Measurements from ENCODE around the gene CUL1.

CUL1 gene

DNA sequence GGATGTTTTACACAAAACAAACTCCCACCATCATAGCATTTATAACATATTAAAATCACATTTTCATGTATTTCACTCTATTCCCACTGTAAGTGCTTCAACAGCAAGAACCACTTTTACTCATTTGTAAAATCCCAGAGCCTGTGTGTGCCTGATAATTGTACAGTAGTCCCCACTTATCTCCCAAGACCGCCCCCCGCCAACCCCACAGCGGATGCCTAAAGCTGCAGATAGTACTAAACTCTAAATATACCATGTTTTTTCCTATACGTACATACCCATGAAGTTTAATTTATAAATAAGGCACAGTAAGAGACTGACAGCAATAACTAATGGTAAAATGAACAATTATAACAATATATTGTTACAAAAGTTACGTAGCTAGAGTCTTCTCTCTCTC is 151.9 kb downstream of the CUL1 start:
- Histone ChIP-seq H3K4me2 (no peak overlapping the region), H3K9ac (no peak overlapping the region), H3K36me3 (ENCODE audit: insufficient read depth) (no peaks in the 10 kb centered on the region), H2AFZ (ENCODE audit: low read depth) (no peak overlapping the region), H3K4me3 (IDR thresholded peaks at IDR 0.05; ENCODE audit: insufficient read depth, low read depth, low read length) (no peak overlapping the region), H3K4me1 (ENCODE audit: low read depth, poor library complexity, severe bottlenecking) (peaks cover 22% of the 10 kb centered on the region), H3K79me2 (ENCODE audit: insufficient read depth, low read depth) (peaks cover 100% of the 10 kb centered on the region), H4K20me1 (ENCODE audit: insufficient read depth) (peaks cover 78% of the 10 kb centered on the region), H3K27ac (no peak overlapping the region), H3K27me3 (ENCODE audit: insufficient read depth, low read depth) (no peaks in the 10 kb centered on the region)
- TF ChIP-seq, protein P1, sequence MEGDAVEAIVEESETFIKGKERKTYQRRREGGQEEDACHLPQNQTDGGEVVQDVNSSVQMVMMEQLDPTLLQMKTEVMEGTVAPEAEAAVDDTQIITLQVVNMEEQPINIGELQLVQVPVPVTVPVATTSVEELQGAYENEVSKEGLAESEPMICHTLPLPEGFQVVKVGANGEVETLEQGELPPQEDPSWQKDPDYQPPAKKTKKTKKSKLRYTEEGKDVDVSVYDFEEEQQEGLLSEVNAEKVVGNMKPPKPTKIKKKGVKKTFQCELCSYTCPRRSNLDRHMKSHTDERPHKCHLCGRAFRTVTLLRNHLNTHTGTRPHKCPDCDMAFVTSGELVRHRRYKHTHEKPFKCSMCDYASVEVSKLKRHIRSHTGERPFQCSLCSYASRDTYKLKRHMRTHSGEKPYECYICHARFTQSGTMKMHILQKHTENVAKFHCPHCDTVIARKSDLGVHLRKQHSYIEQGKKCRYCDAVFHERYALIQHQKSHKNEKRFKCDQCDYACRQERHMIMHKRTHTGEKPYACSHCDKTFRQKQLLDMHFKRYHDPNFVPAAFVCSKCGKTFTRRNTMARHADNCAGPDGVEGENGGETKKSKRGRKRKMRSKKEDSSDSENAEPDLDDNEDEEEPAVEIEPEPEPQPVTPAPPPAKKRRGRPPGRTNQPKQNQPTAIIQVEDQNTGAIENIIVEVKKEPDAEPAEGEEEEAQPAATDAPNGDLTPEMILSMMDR (conservative IDR thresholded peaks at IDR 0.05; ENCODE audit: low read depth, low read length), result no peak

Data from KMS-11 (cell line).